Measurements from ENCODE around the gene RFX7. TPM values are rescaled to one million over a fixed set of nuclear protein-coding genes. Genes with fewer than 3 reads are reported as not detected.

The RFX7 gene
- polyA plus RNA-seq, 2 of the 4 experiments (the other 2 are of a cell fraction) = 11.7 to 14.9 TPM

DNA sequence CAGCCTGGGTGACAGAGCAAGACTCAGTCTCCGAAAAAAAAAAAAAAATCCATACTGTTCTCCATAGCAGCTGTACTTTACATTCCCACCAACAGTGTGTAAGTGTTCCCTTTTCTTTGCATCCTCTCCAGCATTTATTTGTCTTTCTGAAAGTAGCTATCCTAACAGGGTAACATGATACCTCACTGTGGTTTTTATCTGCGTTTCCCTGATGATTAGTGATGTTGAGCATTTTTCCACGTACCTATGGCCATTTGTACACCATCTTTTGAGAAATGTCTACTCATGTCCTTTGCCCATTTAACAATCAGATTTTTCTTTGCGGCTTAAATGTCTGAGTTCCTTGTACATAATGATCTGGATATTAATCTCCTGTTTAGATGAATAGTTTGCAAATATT, 119.3 kb downstream of the RFX7 start:
- peaks cover 64% of the 10 kb centered on the region for H3K9me3 ChIP-seq
- CTCF ChIA-PET = no interaction called here
- POLR2A ChIA-PET = no interaction called here
- ATAC-seq (no peak), FAIRE-seq (peak; percentile 63), DNase-seq (ENCODE audit: low read depth in 1 of 2, low spot score in 1 of 2) (no peak)
- TF ChIP-seq ZFP36 (IDR thresholded peaks at IDR 0.05; ENCODE audit: borderline replicate concordance, partially characterized antibody) (no peak), ZNF302 (CRISPR knock-in tag; IDR thresholded peaks at IDR 0.05) (no peak), ESRRA (IDR thresholded peaks at IDR 0.05; ENCODE audit: borderline replicate concordance, low read length) (no peak), RAD21 (conservative IDR thresholded peaks at IDR 0.05 in 1 of 2, IDR thresholded peaks at IDR 0.05 in 1 of 2) (no peak), HEYL (CRISPR knock-in tag; IDR thresholded peaks at IDR 0.05) (no peak)
- TF ChIP-seq, protein P1, sequence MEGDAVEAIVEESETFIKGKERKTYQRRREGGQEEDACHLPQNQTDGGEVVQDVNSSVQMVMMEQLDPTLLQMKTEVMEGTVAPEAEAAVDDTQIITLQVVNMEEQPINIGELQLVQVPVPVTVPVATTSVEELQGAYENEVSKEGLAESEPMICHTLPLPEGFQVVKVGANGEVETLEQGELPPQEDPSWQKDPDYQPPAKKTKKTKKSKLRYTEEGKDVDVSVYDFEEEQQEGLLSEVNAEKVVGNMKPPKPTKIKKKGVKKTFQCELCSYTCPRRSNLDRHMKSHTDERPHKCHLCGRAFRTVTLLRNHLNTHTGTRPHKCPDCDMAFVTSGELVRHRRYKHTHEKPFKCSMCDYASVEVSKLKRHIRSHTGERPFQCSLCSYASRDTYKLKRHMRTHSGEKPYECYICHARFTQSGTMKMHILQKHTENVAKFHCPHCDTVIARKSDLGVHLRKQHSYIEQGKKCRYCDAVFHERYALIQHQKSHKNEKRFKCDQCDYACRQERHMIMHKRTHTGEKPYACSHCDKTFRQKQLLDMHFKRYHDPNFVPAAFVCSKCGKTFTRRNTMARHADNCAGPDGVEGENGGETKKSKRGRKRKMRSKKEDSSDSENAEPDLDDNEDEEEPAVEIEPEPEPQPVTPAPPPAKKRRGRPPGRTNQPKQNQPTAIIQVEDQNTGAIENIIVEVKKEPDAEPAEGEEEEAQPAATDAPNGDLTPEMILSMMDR (IDR thresholded peaks at IDR 0.05) = no peak
- TF ChIP-seq, protein P2, sequence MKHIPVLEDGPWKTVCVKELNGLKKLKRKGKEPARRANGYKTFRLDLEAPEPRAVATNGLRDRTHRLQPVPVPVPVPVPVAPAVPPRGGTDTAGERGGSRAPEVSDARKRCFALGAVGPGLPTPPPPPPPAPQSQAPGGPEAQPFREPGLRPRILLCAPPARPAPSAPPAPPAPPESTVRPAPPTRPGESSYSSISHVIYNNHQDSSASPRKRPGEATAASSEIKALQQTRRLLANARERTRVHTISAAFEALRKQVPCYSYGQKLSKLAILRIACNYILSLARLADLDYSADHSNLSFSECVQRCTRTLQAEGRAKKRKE (CRISPR knock-in tag; IDR thresholded peaks at IDR 0.05; ENCODE audit: low read depth) = no peak
- TF ChIP-seq, protein P3, sequence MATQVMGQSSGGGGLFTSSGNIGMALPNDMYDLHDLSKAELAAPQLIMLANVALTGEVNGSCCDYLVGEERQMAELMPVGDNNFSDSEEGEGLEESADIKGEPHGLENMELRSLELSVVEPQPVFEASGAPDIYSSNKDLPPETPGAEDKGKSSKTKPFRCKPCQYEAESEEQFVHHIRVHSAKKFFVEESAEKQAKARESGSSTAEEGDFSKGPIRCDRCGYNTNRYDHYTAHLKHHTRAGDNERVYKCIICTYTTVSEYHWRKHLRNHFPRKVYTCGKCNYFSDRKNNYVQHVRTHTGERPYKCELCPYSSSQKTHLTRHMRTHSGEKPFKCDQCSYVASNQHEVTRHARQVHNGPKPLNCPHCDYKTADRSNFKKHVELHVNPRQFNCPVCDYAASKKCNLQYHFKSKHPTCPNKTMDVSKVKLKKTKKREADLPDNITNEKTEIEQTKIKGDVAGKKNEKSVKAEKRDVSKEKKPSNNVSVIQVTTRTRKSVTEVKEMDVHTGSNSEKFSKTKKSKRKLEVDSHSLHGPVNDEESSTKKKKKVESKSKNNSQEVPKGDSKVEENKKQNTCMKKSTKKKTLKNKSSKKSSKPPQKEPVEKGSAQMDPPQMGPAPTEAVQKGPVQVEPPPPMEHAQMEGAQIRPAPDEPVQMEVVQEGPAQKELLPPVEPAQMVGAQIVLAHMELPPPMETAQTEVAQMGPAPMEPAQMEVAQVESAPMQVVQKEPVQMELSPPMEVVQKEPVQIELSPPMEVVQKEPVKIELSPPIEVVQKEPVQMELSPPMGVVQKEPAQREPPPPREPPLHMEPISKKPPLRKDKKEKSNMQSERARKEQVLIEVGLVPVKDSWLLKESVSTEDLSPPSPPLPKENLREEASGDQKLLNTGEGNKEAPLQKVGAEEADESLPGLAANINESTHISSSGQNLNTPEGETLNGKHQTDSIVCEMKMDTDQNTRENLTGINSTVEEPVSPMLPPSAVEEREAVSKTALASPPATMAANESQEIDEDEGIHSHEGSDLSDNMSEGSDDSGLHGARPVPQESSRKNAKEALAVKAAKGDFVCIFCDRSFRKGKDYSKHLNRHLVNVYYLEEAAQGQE (IDR thresholded peaks at IDR 0.05) = no peak
- TF ChIP-seq, protein P4, sequence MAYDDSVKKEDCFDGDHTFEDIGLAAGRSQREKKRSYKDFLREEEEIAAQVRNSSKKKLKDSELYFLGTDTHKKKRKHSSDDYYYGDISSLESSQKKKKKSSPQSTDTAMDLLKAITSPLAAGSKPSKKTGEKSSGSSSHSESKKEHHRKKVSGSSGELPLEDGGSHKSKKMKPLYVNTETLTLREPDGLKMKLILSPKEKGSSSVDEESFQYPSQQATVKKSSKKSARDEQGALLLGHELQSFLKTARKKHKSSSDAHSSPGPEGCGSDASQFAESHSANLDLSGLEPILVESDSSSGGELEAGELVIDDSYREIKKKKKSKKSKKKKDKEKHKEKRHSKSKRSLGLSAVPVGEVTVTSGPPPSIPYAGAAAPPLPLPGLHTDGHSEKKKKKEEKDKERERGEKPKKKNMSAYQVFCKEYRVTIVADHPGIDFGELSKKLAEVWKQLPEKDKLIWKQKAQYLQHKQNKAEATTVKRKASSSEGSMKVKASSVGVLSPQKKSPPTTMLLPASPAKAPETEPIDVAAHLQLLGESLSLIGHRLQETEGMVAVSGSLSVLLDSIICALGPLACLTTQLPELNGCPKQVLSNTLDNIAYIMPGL (CRISPR knock-in tag; IDR thresholded peaks at IDR 0.05; ENCODE audit: borderline replicate concordance) = no peak
- 88% methylated on average over 4 of the region's 4 CpGs for WGBS (ENCODE audit: missing lambda C conversion rate)
- no peaks in the 10 kb centered on the region for H3K4me1 ChIP-seq
- H3K4me3 ChIP-seq = no peak overlapping the region
- no peak overlapping the region for H3K4me2 ChIP-seq
- H3K27ac ChIP-seq = no peak overlapping the region

DNA sequence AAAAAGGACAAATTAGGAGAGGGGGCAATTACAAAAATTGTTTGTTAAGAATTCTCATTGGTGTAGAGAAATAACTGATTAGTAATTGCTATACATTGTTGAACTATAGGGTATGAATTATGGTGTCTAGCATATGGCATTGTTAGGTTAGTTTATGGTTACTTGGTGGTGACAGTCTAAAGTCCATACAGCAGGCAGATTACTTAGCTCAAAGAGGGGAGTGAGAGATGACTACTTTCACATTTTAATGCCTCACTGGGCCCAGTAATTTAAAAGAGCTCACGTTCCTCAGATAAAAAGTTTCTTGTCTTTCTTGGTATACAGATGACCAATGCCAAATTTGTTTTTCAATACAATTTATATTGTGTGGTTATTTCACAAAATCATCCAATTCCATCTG, 137.8 kb downstream of the RFX7 start:
- FAIRE-seq (no peak), ATAC-seq (no peak)
- POLR2A ChIA-PET = no interaction called here

More for the DNA sequence above, 137.8 kb downstream of the RFX7 start:
- Histone ChIP-seq H3K4me1 (no peaks in the 10 kb centered on the region), H3K4me3 (no peak overlapping the region), H3K27ac (no peak overlapping the region), H3K4me2 (no peak overlapping the region), H3K9me3 (no peaks in the 10 kb centered on the region)
- 93% methylated on average over 1 of the region's 1 CpG for WGBS (ENCODE audit: missing lambda C conversion rate)
- CTCF ChIA-PET = interaction anchor here (0.9 kb wide), 1 partner anchor 46 kb away, joined by 3 read pairs; no protein-coding TSS in a partner anchor
- DNase-seq (ENCODE audit: low read depth in 1 of 2, low spot score in 1 of 2) = no peak
- TF ChIP-seq HOXA7 (CRISPR knock-in tag; IDR thresholded peaks at IDR 0.05) (no peak), JUN (IDR thresholded peaks at IDR 0.05) (no peak), FOXS1 (CRISPR knock-in tag; IDR thresholded peaks at IDR 0.05) (no peak), GATA3 (IDR thresholded peaks at IDR 0.05; ENCODE audit: borderline replicate concordance) (no peak), KDM1A (IDR thresholded peaks at IDR 0.05; ENCODE audit: low read depth) (no peak), FOSL2 (IDR thresholded peaks at IDR 0.05) (no peak), FOSL2 (CRISPR knock-in tag; IDR thresholded peaks at IDR 0.05) (no peak), NPAS2 (CRISPR knock-in tag; IDR thresholded peaks at IDR 0.05; ENCODE audit: borderline replicate concordance) (no peak), KDM5A (IDR thresholded peaks at IDR 0.05) (no peak), EHMT2 (IDR thresholded peaks at IDR 0.05; ENCODE audit: low read depth) (no peak), SREBF2 (IDR thresholded peaks at IDR 0.05) (no peak), ZNF302 (CRISPR knock-in tag; IDR thresholded peaks at IDR 0.05) (no peak), POLR2A (IDR thresholded peaks at IDR 0.05; ENCODE audit: low read length) (no peak)
- TF ChIP-seq, protein P1 (IDR thresholded peaks at IDR 0.05) = no peak
- TF ChIP-seq, protein P5, sequence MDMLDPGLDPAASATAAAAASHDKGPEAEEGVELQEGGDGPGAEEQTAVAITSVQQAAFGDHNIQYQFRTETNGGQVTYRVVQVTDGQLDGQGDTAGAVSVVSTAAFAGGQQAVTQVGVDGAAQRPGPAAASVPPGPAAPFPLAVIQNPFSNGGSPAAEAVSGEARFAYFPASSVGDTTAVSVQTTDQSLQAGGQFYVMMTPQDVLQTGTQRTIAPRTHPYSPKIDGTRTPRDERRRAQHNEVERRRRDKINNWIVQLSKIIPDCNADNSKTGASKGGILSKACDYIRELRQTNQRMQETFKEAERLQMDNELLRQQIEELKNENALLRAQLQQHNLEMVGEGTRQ (IDR thresholded peaks at IDR 0.05) = no peak

Data from A549 (cell line).